SU-DHL-6 (cell line): ENCODE results near the gene E2F6.

Experiments used
- CTCF ChIP-seq: fragments of 200-600 bp; sonication (generic); IDR thresholded peaks from one replicate; pipeline ENCODE4 v1.5.1; 2017; ENCODE audit warnings: antibody characterized with exemption, mild to moderate bottlenecking, low read length, moderate library complexity; ENCODE audit not compliant: insufficient read depth, poor library complexity, severe bottlenecking
- EZH2phosphoT487 ChIP-seq: fragments of 200-600 bp; sonication (generic), shearing (Covaris generic); conservative IDR thresholded peaks from 2 replicates; pipeline ENCODE4 v1.6.1; 2018; ENCODE audit warnings: mild to moderate bottlenecking, antibody characterized with exemption, low read length, moderate library complexity, mixed read lengths

- TF ChIP-seq CTCF: no peak
- TF ChIP-seq EZH2phosphoT487: no peak
Measured at GRCh38 chr2:11478899-11479605, 13.1 kb upstream of the E2F6 start.
